ENCODE measurements around the gene TCF4.

- TF ChIP-seq CTCF (IDR thresholded peaks at IDR 0.05) (no peak), CHD2 (IDR thresholded peaks at IDR 0.05; ENCODE audit: low read length, partially characterized antibody) (no peak), RAD21 (IDR thresholded peaks at IDR 0.05; ENCODE audit: low read length) (no peak), SIN3A (IDR thresholded peaks at IDR 0.05; ENCODE audit: borderline replicate concordance, low read depth, low read length) (no peak), ELF1 (IDR thresholded peaks at IDR 0.05) (no peak), TCF12 (IDR thresholded peaks at IDR 0.05) (no peak), USF2 (IDR thresholded peaks at IDR 0.05; ENCODE audit: borderline replicate concordance, low read depth, low read length) (no peak), EP300 (IDR thresholded peaks at IDR 0.05; ENCODE audit: borderline replicate concordance in 1 of 2, low read depth in 1 of 2, low read length in 1 of 2) (no peak), POLR2AphosphoS5 (IDR thresholded peaks at IDR 0.05; ENCODE audit: low read depth, low read length) (no peak), RXRA (IDR thresholded peaks at IDR 0.05; ENCODE audit: borderline replicate concordance, low read depth) (no peak), MAX (IDR thresholded peaks at IDR 0.05; ENCODE audit: low read depth) (no peak), TAF1 (IDR thresholded peaks at IDR 0.05; ENCODE audit: borderline replicate concordance, low read depth, low read length) (no peak), RFX5 (IDR thresholded peaks at IDR 0.05; ENCODE audit: low read length) (no peak), FOXM1 (IDR thresholded peaks at IDR 0.05; ENCODE audit: low read depth) (no peak)
Observed at GRCh38 chr18:55534547-55534946, 53.4 kb downstream of the TCF4 start.
